ENCODE data around the gene XXYLT1.
"Not testable (repeated sequence)": the region's sequence is repeated elsewhere in the genome, so short reads cannot be mapped to it uniquely, and the experiment has no call there.

XXYLT1 gene

DNA sequence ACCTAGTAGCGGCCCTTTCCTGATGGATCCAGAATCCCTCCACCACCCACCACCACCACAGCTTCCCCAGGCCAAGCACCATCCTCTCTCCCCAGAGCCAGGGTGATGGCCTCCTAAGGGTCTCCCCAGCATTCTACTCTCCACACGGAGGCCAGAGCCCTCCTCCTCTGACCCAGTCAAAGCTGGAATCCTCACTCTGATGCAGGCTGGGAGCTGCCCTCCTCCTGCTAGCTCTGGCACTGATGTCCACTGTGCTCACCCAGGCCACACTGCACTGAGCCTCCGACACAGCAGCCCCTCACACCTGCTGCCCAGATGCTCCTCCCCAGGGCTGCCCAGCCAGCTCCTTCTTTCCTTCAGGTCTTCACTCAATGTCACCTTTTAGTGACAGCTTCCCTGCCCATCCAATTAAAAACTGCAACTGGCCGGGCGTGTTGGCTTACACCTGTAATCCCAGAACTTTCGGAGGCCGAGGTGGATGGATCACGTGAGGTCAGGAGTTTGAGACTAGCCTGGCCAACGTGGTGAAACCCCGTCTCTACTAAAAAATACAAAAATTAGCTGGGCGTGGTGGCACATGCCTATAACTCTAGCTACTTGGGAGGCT is 21.0 kb downstream of the XXYLT1 start:
- DNase-seq, result no peak

GRCh38 chr3:195249057-195249770 is 21.7 kb downstream of the XXYLT1 start:
- DNase-seq, result no peak

- no peak for DNase-seq
Measured at GRCh38 chr3:195248281-195248680, 22.7 kb downstream of the XXYLT1 start.

DNA sequence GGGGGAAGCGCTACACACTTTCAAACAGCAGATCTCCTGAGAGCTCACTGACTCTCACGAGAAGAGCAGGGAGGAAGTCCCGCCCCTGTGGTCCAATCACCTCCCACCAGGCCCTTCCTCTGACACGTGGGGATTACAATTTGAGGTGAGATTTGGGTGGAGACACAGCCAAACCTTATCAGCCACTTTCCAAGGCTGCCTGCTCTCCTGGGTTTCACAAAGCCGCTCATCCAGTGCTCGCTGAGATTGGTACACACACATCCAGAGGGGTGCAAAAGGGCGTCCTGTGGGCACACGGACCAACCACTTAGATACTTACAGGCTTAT is 23.1 kb downstream of the XXYLT1 start:
- DNase-seq, result no peak

- DNase-seq, result no peak
Measured at GRCh38 chr3:195247086-195247862, 23.7 kb downstream of the XXYLT1 start.

- no peak for DNase-seq
Measured at GRCh38 chr3:195246581-195246995, 24.4 kb downstream of the XXYLT1 start.

DNA sequence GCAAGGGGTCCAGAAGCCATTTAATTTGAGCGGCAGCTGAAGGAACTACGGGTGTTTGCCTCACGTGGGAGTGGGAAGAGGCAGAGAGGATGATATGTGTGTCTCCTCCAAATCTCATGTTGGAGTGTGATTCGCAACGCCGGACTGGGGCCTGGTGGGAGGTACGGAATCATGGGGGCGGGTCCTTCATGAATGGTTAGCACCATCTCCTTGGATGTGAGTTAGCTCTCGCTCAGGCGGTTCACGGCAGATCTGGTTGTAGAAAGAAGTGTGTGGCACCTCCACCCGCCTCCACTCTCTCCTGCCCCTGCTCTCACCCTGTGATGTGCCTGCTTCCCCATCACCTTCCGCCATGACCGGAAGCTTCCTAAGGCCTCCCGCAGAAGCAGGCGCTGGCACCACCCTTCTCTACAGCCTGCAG is 25.4 kb downstream of the XXYLT1 start:
- DNase-seq, result no peak

DNA sequence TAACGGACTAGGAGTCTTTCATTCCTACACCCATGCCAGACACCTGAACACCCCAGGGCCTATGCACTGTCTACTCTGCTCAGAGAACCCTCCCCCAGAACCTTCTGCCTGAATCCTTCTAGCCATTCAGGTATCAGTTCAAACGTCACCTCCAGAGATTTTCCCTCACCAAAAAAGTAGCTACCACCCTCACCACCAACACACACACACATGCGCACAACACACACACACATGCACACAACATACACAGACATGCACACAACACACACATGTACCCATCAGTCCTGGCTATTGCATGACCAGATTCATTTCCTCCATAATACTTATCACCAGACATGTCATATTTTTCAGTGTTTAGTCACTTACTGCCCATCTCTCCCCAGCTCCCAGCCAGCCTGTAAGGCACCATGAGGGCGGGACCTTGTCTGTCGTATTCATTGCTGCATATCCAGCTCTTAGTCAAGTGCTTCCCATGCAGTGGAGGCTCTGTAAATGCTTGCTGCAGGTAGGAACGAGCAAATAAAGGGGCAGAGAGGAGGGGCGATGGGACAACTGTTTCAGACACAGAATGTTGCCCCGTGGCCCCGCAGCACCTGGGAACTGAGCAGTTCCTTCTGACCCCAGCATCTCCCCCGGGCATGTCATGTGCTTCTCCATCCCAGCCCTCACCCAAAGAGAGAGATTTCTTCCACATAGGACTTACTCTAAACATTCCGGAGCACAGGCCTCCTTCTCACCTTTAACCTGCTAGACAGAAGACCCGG is 29.2 kb downstream of the XXYLT1 start:
- DNase-seq, result no peak

- no peak for DNase-seq
Measured at GRCh38 chr3:195240939-195241338, 30.0 kb downstream of the XXYLT1 start.

- DNase-seq, result no peak
Measured at GRCh38 chr3:195240171-195240701, 30.7 kb downstream of the XXYLT1 start.

- no peak for DNase-seq
Measured at GRCh38 chr3:195239121-195239520, 31.8 kb downstream of the XXYLT1 start.

DNA sequence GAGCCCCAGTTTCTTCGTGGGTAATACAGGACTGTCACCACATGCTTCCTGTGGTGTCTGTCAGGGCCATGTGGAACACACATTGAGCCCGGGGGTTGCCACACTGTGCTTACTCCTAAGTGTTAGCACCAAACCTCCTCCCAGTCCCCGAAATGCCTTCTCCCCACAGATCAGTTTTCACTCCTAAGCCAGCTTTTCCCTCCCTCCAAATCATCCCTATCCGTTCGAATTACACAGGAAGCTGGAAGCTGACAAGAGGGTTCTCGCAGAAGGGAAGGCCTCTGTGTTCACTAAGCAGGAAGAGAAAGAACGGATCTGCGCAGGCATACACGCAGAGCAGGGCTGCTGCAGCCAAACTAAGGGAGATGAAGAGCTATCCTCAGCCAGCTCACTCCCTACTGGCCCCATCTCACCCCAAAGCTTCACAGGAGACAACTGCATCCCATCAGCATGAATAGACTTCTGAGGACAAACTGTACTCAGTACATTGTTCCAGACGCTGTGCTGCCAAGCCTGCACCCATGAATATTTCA is 32.3 kb downstream of the XXYLT1 start:
- DNase-seq, result peak; percentile 1

DNA sequence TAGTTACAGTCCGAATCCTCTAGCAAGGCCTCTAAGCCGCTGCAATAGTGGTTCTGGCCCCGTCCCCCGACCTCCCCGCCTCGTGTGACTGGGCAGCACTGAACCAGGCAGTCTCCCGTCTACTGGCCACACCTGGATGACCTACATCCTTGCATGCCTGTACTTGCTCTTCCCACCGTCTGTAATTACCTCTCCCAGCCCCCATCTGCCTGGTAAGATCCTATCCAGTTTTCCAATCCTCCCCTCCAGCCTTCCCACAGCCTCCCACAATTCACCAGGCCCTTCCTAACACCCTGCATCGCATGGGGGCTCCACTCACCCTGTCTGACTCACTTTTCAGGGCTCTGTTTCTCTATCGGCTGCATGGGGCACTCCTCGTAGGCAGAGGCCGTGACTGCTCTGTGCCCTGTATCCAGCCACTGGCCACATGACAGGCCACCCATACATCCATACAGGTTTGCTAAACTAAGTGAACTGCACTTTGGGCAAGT is 32.8 kb downstream of the XXYLT1 start:
- no peak for DNase-seq

GRCh38 chr3:195236801-195237570 is 34.0 kb downstream of the XXYLT1 start:
- peak; percentile 2 for DNase-seq

DNA sequence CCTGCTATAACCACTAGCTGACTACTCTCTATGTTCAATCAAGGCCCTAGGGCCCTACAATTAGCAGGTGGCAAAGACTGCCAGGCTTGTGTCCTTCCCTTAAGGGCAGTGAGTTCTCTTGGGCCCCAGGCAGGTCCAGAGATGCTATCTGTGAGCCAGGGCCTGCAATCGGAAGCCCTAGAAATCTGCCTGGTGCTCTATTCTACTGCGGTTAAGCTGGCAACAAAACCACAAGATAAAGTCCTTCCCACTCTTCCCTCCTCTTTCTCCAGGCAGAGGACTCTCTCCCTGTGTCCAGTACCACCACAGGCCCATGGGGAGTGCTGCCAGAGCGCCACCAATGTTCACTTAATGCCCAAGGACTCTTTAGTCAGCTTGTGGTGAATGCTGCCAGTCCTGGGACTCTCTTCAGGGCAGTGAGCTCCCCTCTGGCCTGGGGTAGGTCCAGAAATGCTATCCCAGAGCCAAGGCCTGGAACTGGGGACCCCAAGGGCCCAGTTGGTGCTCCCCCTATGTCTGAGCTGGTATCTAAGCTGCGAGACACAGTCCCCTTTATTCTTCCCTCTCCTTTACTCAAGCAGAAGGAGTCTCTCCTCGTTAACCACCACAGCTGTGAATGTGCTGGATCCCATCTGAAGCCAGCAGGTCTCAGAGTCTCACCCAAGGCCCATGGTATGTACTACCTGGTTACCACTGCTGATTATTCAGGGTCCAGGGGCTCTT is 34.7 kb downstream of the XXYLT1 start:
- DNase-seq, result no peak

GRCh38 chr3:195230244-195230643 is 40.7 kb downstream of the XXYLT1 start:
- no peak for DNase-seq

DNA sequence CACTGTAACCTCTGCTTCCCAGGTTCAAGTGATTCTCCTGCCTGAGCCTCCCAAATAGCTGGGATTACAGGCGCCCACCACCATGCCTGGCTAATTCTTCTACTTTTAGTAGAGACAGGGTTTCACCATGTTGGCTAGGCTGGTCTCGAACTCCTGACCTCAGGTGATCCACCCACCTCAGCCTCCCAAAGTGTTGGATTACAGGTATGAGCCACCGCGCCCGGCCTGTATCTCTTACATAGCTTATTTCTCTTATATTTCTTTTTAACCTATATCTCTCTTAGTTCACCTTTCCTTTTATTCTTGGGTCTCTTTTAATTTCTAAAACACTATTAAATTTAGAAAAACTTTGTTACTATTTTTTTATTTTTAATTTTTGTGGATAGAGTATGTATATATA is 42.1 kb downstream of the XXYLT1 start:
- not testable (repeated sequence) for DNase-seq

DNA sequence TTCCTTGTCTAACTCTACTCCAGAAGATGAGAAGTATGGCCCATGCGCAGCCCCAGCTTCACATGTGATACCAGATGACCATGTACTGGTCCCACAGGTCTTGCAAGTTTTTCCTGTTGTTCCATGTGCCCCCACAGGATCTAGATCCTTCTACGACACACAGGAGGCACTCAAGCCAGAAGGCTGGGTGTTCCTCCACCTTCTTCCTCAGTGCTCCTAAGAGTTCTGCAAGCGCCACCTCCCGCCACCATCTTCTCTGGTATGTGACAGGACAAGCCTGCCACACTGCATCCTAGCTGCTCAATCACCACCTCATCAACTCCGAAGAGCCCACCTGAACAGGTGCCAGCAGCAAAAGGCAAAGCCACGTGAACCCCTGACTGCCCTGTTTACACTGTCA is 43.1 kb downstream of the XXYLT1 start:
- no peak for DNase-seq

GRCh38 chr3:195226900-195227447 is 44.0 kb downstream of the XXYLT1 start:
- DNase-seq, result no peak

GRCh38 chr3:195226445-195226844 is 44.5 kb downstream of the XXYLT1 start:
- DNase-seq, result no peak

Data from activated naive CD4-positive, alpha-beta T cell treated with anti-CD3 and anti-CD28 coated beads, Interleukin-2, amount 50 U/mL, for 16 hours (primary cell).